HepG2 (cell line): ENCODE results near the gene RELL1. TPM values are rescaled to one million over a fixed set of nuclear protein-coding genes. Genes with fewer than 3 reads are reported as not detected.

Experiments
- ATAC-seq: fragments of 200-7000 bp; cut with Tn5 transposase; 3 replicates; pipeline ENCODE4 v1.9.1; 2020; ENCODE audit warnings: mild to moderate bottlenecking, moderate library complexity
- BruUV-seq: library from RNA; stranded (reverse); fragments of 400-500 nt; replicated peaks from 2 replicates; lab custom pipeline; 2021; lab: Mats Ljungman, UMichigan
- CTCF ChIA-PET: fragments of 300-600 bp; formaldehyde crosslinking; extraction: SDS; loops from one replicate; lab custom pipeline; 2021; ENCODE audit warnings: low total read pairs, inconsistent platforms, low intra/inter-chr PET ratio; lab: Yijun Ruan, JAX
- POLR2A ChIA-PET: fragments of 350-600 bp; sonication (Branson Sonifier 250); formaldehyde crosslinking; loops from one replicate; lab custom pipeline; 2020; ENCODE audit warnings: antibody characterized with exemption, inconsistent platforms; lab: Yijun Ruan, JAX
- DNase-seq: peaks from one replicate; pipeline ENCODE4 v3.0.0-alpha.2; 2015; ENCODE audit warnings: low spot score
- FAIRE-seq: peaks from 3 replicates; lab custom pipeline; 2011; peaks lifted over from hg19 to GRCh38; lab: Jason Lieb, UNC
- H2AFZ ChIP-seq: one replicate; pipeline ENCODE4 v1.6.1; 2011; ENCODE audit warnings: low read length, inconsistent platforms
- H3K27ac ChIP-seq: fragments of 300-600 bp; 3 replicates; pipeline ENCODE4 v1.8.0; 2011; ENCODE audit warnings: mixed run types, mild to moderate bottlenecking, mixed read lengths, low read length, inconsistent platforms; ENCODE audit not compliant: insufficient read depth; ENCODE audit errors: extremely low read length
- H3K27me3 ChIP-seq, 2 experiments: fragments of 200-600 bp in 1 of 2; 2 replicates in 1 of 2; 3 replicates in 1 of 2; pipeline versions ENCODE4 v1.6.0 to v1.8.0; 2011; ENCODE audit warnings: low read length in 2 of 2, mild to moderate bottlenecking in 2 of 2, moderate library complexity in 2 of 2, inconsistent platforms in 1 of 2; ENCODE audit not compliant: insufficient read depth in 2 of 2, control insufficient read depth in 1 of 2
- H3K36me3 ChIP-seq, 2 experiments: fragments of 200-600 bp in 1 of 2; replicated peaks in 1 of 2; 2 replicates in 1 of 2; 3 replicates in 1 of 2; pipeline versions ENCODE4 v1.5.1 to v1.8.0; 2011; ENCODE audit warnings: low read length in 2 of 2, inconsistent platforms in 1 of 2; ENCODE audit not compliant: insufficient read depth in 2 of 2, control insufficient read depth in 1 of 2
- H3K4me1 ChIP-seq: 2 replicates; pipeline ENCODE4 v1.5.1; 2012; ENCODE audit warnings: low read length, inconsistent platforms; ENCODE audit not compliant: insufficient read depth
- H3K4me2 ChIP-seq: 2 replicates; pipeline ENCODE4 v1.6.0; 2011; ENCODE audit warnings: low read depth, low read length, inconsistent platforms
- H3K4me3 ChIP-seq, 3 experiments: fragments of 200-600 bp in 1 of 3; sonication (generic), shearing (Covaris generic) in 1 of 3; replicated peaks in 1 of 3; 2 replicates each; pipeline ENCODE4 v1.5.1; 2011 to 2016; ENCODE audit warnings: low read length in 3 of 3, inconsistent platforms in 2 of 3, low read depth in 2 of 3, mild to moderate bottlenecking in 2 of 3, control low read depth in 1 of 3, mixed read lengths in 1 of 3; ENCODE audit not compliant: insufficient read depth in 1 of 3
- H3K79me2 ChIP-seq: one replicate; pipeline ENCODE4 v1.6.1; 2011; ENCODE audit warnings: low read length, inconsistent platforms; ENCODE audit not compliant: insufficient read depth
- H3K9ac ChIP-seq: 2 replicates; pipeline ENCODE4 v1.6.0; 2011; ENCODE audit warnings: mild to moderate bottlenecking, low read depth, low read length, inconsistent platforms; ENCODE audit not compliant: insufficient read depth
- H3K9me3 ChIP-seq: 2 replicates; pipeline ENCODE4 v1.5.1; 2012; ENCODE audit warnings: mild to moderate bottlenecking, low read length
- H4K20me1 ChIP-seq: 2 replicates; pipeline ENCODE4 v1.6.0; 2011; ENCODE audit warnings: inconsistent platforms, mild to moderate bottlenecking, low read length, moderate library complexity; ENCODE audit not compliant: insufficient read depth
- REPIN1 ChIP-seq: sonication (generic); formaldehyde crosslinking; IDR thresholded peaks from 2 replicates; pipeline ENCODE4 v1.8.0; 2022; ENCODE audit warnings: missing genetic modification reagents, low read depth, mild to moderate bottlenecking, borderline replicate concordance
- XRCC5 ChIP-seq: fragments of 200-400 bp; formaldehyde crosslinking; optimal IDR thresholded peaks from 2 replicates; pipeline ENCODE3; 2017; ENCODE audit warnings: mild to moderate bottlenecking, low read length
- ZNF12 ChIP-seq: sonication (generic); formaldehyde crosslinking; IDR thresholded peaks from 2 replicates; pipeline ENCODE4 v1.5.0; 2020; ENCODE audit warnings: missing genetic modification reagents
- WGBS: methylation state at CpG from one replicate; pipeline ENCODE4 v1.1.6; 2017; ENCODE audit warnings: low lambda C conversion rate; 5-methylcytosine and 5-hydroxymethylcytosine counted together
- in situ Hi-C: cut with HindIII; loops from 2 replicates; pipeline ENCODE4 v1.10.0; 2017; ENCODE audit warnings: low pct_unique_long_range_greater_than_20kb; ENCODE audit not compliant: extremely low pct_ligation_motif_present
- intact Hi-C: fragments of 100-400 bp; cut with micrococcal nuclease; formaldehyde crosslinking; loops from one replicate; pipeline ENCODE4 v1.10.0; 2022; ENCODE audit not compliant: unreplicated experiment
- polyA plus RNA-seq, 8 experiments: library from polyadenylated mRNA; depleted of rRNA in 3 of 8; stranded (reverse) in 7 of 8; unstranded in 1 of 8; fragments of >200 nt; fragmentation: Illumina TruSeq in 4 of 8; extraction: Trizol in 4 of 8; gene quantifications; 2 replicates each; pipeline versions ENCODE4 v1.2.1 to v1.2.3, GENCODE V29; 2011 to 2016; ENCODE audit warnings: low read depth in 4 of 8, missing spikeins in 1 of 8, mixed read lengths in 1 of 8; ENCODE audit not compliant: insufficient read depth in 1 of 8
- total RNA-seq, 5 experiments: library from RNA; depleted of rRNA; stranded (reverse); fragments of >200 nt; fragmentation: Illumina TruSeq; extraction: Trizol; gene quantifications; 2 replicates each; pipeline ENCODE4 v1.2.3, GENCODE V29; 2016; ENCODE audit warnings: low read depth in 1 of 5
- TF ChIP-seq, protein P1 (sequence below): sonication (generic); formaldehyde crosslinking; IDR thresholded peaks from 2 replicates; pipeline ENCODE4 v1.4.0; 2020; ENCODE audit warnings: missing genetic modification reagents

RELL1 gene
- total and polyA plus RNA-seq, 2 of the 13 experiments (the other 11 are each of a cell fraction or from before 2014, with no cell fraction given) = 8.4 to 58.4 TPM

DNA sequence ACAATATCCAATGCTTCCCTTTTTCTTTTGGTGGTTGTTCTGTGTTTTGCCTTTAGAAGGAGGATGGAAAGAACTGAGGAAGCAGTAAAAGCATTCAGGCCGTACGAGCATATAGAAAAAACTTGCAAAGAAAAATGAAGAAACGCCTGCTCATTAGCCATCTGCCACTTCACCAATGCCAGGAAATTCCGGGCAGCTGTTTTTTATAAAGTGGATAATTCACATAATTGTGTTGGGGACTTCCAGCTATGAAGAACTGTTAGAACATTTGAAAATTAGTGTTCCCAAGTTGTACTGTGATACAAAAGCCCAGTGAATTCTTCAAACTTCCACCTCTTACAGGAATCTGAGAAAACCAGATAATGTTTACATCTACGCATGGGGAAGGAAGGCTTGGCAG lies 11.7 kb downstream of the RELL1 start:
- Histone ChIP-seq H3K79me2 (peaks cover 74% of the 10 kb centered on the region), H3K27me3 (no peaks in the 10 kb centered on the region), H3K9ac (no peak overlapping the region), H3K9me3 (no peaks in the 10 kb centered on the region), H3K4me2 (no peak overlapping the region), H3K4me3 (no peak overlapping the region), H3K27ac (no peak overlapping the region), H2AFZ (no peak overlapping the region), H4K20me1 (no peaks in the 10 kb centered on the region), H3K4me1 (peaks cover 48% of the 10 kb centered on the region), H3K36me3 (peaks cover 4% of the 10 kb centered on the region in 2 experiments; a peak in 1 of 5 replicates)
- BruUV-seq = no TSS peak
- intact Hi-C loops (no loop called here), in situ Hi-C loops (no loop called here)
- WGBS = 78% methylated on average over 5 of the region's 5 CpGs
- TF ChIP-seq, protein P1, sequence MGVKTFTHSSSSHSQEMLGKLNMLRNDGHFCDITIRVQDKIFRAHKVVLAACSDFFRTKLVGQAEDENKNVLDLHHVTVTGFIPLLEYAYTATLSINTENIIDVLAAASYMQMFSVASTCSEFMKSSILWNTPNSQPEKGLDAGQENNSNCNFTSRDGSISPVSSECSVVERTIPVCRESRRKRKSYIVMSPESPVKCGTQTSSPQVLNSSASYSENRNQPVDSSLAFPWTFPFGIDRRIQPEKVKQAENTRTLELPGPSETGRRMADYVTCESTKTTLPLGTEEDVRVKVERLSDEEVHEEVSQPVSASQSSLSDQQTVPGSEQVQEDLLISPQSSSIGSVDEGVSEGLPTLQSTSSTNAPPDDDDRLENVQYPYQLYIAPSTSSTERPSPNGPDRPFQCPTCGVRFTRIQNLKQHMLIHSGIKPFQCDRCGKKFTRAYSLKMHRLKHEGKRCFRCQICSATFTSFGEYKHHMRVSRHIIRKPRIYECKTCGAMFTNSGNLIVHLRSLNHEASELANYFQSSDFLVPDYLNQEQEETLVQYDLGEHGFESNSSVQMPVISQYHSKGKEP (CRISPR knock-in tag) = no peak
- TF ChIP-seq REPIN1 (CRISPR knock-in tag) = no peak
- POLR2A ChIA-PET = interaction anchor here (1.1 kb wide), 1 partner anchor 11 kb away, joined by 4 read pairs; no protein-coding TSS in a partner anchor
- DNase-seq = no peak
- FAIRE-seq = no peak
- no peak for ATAC-seq
- CTCF ChIA-PET = no interaction called here

DNA sequence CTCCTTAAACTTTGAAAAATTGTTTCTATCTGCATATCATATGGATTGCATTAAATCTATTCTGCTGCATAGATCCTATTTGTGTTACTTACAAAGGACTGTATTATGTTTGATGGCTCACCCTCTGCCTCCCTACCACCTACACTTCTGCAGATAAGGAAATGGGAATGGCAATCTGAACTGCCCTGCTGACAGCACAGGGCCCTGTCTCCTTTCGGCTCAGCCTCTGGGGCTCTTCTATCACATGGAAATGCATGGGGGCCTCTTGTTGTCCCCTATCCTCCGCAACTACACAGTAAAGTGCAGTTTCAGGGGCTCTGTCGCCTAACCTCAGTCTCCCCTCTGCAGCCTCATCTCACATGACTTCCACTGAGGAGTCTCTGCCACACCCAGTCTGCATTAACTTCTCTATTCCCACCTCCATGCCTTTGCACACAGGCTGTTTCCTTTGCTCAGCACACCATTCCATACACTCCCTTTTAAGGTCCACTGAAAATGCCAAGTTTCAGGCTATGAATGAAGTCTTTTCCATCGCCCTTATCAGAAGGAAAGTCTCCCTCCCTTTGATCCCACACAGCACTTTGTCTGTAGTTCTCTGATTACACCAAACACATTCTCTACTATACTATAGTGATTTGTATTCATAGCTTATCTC lies 12.5 kb downstream of the RELL1 start:
- no peak overlapping the region for H3K4me2 ChIP-seq
- intact Hi-C loops (no loop called here), in situ Hi-C loops (no loop called here)
- no peaks in the 10 kb centered on the region for H3K27me3 ChIP-seq
- FAIRE-seq (no peak), DNase-seq (peak; percentile 40), ATAC-seq (no peak)
- no peak overlapping the region for H2AFZ ChIP-seq
- H4K20me1 ChIP-seq = no peaks in the 10 kb centered on the region
- H3K36me3 ChIP-seq = peaks cover 3 to 4% of the 10 kb centered on the region in 2 experiments; a peak in 1 of 5 replicates
- ChIA-PET POLR2A (interaction anchor here (1.1 kb wide), 1 partner anchor 10 kb away, joined by 4 read pairs; no protein-coding TSS in a partner anchor), CTCF (no interaction called here)
- TF ChIP-seq XRCC5 = no peak
- peak; percentile 93 for TF ChIP-seq ZNF12
- H3K9ac ChIP-seq = no peak overlapping the region
- peaks cover 67% of the 10 kb centered on the region for H3K79me2 ChIP-seq
- H3K4me1 ChIP-seq = peaks cover 46% of the 10 kb centered on the region
- H3K27ac ChIP-seq = no peak overlapping the region
- H3K4me3 ChIP-seq = no peak overlapping the region
- WGBS = 92% methylated on average over 4 of the region's 4 CpGs
- no peaks in the 10 kb centered on the region for H3K9me3 ChIP-seq
- no TSS peak for BruUV-seq
